Measurements from ENCODE around the gene RIMBP3B. TPM values are rescaled to one million over a fixed set of nuclear protein-coding genes. Genes with fewer than 3 reads are reported as not detected.

Gene RIMBP3B
- total and polyA plus RNA-seq, 2 experiments from 2014 or later = 0.06 TPM; not detected in 1

Small RNAs within 50 kb of the gene (small RNA-seq; reads per million reads assigned to genes)
- not detected for gene RF00492 (ENCODE audit: low read depth, low replicate concordance)
- gene RN7SKP63 (ENCODE audit: low read depth, low replicate concordance) = not detected

Other genes with a start within 250 kb of the RIMBP3B start
- 1.7 and 3.7 TPM in 2 replicates for gene HIC2, start 33.6 kb downstream of the RIMBP3B start, total RNA-seq (2014; rRNA removed; shearing (Covaris generic))
- 0.34 and 0.43 TPM in 2 replicates for gene HIC2, start 33.6 kb downstream of the RIMBP3B start, polyA plus RNA-seq (2016; fragmentation: Nextera tagmentation; extraction: Ambion mirVana)
- gene TMEM191C, start 83.6 kb downstream of the RIMBP3B start, total RNA-seq (2014; rRNA removed; shearing (Covaris generic)) = 0.32 TPM in 1 of 2 replicates, not detected in the other
- 0.54 and 1.2 TPM in 2 replicates for gene TMEM191C, start 83.6 kb downstream of the RIMBP3B start, polyA plus RNA-seq (2016; fragmentation: Nextera tagmentation; extraction: Ambion mirVana)
- 0.22 TPM in 1 of 2 replicates, not detected in the other for gene RIMBP3C, start 167.7 kb downstream of the RIMBP3B start, total RNA-seq (2014; rRNA removed; shearing (Covaris generic))
- gene RIMBP3C, start 167.7 kb downstream of the RIMBP3B start, polyA plus RNA-seq (2016; fragmentation: Nextera tagmentation; extraction: Ambion mirVana) = 0.15 TPM in 1 of 2 replicates, not detected in the other
- gene UBE2L3, start 184.0 kb downstream of the RIMBP3B start, total RNA-seq (2014; rRNA removed; shearing (Covaris generic)) = 41.9 and 57.2 TPM in 2 replicates
- gene UBE2L3, start 184.0 kb downstream of the RIMBP3B start, polyA plus RNA-seq (2016; fragmentation: Nextera tagmentation; extraction: Ambion mirVana) = 115 TPM in 2 replicates
- gene YDJC, start 246.3 kb downstream of the RIMBP3B start, total RNA-seq (2014; rRNA removed; shearing (Covaris generic)) = 27.1 and 31.5 TPM in 2 replicates
- 20.0 and 25.1 TPM in 2 replicates for gene YDJC, start 246.3 kb downstream of the RIMBP3B start, polyA plus RNA-seq (2016; fragmentation: Nextera tagmentation; extraction: Ambion mirVana)
- gene CCDC116, start 249.0 kb downstream of the RIMBP3B start, total RNA-seq (2014; rRNA removed; shearing (Covaris generic)) = 0.54 TPM in 1 of 2 replicates, not detected in the other
- gene CCDC116, start 249.0 kb downstream of the RIMBP3B start, polyA plus RNA-seq (2016; fragmentation: Nextera tagmentation; extraction: Ambion mirVana) = 0.10 TPM in 1 of 2 replicates, not detected in the other